ENCODE data around the gene KIF21B.
A peak's percentile ranks its signal among the peaks of the same experiment; 100 is the strongest.

The KIF21B gene

DNA sequence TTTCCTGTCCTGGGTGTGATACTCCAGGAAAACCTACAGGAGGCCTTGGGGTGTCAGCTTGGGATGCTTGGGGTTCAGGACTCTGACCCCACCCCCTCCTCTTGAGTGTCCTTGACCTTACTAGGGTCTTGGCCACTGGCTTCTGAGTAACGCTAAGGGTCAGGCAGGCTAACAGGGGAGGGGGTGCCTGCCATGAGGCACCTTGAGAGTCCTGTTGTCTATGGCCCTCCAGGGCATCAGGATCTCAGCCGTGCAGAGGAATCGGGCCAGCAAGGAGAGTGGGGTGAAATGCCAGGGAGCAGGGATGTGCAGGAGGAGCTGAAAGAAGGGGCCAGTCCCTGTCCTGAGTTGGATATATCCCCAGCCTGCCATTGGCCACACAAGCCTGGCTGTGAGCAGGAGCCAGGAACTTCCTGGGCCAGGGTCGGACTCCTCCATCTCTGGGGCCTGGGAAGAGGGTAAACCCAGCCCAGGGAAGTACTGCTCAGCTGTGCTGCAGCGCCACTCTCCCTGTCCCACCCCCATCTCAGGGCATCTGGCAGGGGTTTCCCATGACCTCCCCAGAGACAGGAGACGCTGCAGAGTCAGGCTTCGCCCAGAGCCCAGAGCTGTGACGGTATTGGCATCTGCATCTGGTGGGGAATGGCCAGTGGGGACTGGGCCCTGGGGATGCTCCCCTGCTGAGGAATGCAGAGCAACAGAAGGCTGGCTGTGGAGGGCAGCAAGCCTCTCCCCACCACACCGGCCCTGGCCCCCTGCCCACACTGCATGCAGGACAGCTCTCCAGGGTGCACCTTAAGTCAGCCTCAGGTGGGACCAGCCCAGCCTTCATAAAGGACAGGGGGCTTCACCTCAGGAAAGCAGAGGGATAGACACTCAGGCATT, 6.3 kb downstream of the KIF21B start:
- DNase-seq (ENCODE audit: low read depth), result peak; percentile 57
- H3K4me3 ChIP-seq (ENCODE audit: low read depth, low read length), result no peak overlapping the region
- TF ChIP-seq, protein P1, sequence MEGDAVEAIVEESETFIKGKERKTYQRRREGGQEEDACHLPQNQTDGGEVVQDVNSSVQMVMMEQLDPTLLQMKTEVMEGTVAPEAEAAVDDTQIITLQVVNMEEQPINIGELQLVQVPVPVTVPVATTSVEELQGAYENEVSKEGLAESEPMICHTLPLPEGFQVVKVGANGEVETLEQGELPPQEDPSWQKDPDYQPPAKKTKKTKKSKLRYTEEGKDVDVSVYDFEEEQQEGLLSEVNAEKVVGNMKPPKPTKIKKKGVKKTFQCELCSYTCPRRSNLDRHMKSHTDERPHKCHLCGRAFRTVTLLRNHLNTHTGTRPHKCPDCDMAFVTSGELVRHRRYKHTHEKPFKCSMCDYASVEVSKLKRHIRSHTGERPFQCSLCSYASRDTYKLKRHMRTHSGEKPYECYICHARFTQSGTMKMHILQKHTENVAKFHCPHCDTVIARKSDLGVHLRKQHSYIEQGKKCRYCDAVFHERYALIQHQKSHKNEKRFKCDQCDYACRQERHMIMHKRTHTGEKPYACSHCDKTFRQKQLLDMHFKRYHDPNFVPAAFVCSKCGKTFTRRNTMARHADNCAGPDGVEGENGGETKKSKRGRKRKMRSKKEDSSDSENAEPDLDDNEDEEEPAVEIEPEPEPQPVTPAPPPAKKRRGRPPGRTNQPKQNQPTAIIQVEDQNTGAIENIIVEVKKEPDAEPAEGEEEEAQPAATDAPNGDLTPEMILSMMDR (IDR thresholded peaks at IDR 0.05; ENCODE audit: insufficient read depth, low read depth, low read length, missing control alignments), result no peak

DNA sequence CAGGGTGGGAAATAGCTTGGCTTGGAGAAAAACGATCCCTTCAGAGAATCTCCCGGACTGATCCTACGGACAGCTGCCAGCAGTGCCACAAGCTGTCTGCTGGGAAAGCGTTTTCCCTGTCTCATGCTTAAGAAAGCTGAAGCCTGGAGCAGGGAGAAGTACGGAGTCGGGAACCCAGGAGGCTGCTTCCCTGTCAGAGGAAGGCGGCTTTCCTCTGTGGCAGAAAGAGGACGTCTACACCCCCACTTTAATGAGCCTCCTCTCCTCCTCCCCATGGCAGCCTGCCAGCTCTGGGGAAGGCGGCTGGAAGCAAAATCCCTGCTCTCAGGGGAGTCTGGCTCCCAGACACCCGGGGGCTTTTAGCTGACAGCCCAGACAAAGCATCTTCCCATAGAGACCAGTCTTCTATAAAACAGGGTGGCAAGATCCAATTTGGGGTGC, 7.3 kb downstream of the KIF21B start:
- no peak for DNase-seq (ENCODE audit: low read depth)

DNA sequence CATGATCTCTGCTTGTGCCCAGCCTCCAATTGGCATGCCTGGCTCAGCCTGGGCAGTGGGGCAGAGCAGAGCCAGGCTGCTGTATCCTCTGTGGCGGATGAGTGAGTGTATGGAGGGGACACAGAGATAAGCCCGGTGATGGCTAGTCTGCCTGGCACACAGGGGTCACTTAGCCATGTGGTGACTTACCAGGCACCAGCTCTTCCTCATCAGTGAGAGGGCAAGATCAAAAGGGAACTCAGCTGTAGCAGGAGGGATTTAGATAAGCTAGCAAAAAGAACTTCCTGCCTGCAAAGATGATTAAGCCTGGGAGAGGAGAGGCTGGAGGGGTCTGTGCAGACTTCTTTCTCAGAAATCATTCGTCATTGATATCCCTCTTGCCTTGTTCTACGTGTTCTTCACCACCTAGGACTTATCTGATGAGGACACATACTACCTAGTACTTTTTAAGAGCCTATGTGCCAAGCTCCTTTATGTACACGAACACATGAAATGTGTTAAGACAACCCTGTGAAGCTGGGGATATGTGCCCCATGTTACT, 7.9 kb downstream of the KIF21B start:
- no peak for DNase-seq (ENCODE audit: low read depth)
- TF ChIP-seq, protein P1 (IDR thresholded peaks at IDR 0.05; ENCODE audit: insufficient read depth, low read depth, low read length, missing control alignments), result no peak
- H3K4me3 ChIP-seq (ENCODE audit: low read depth, low read length), result no peak overlapping the region

More for the DNA sequence above, 7.3 kb downstream of the KIF21B start:
- TF ChIP-seq, protein P1 (IDR thresholded peaks at IDR 0.05; ENCODE audit: insufficient read depth, low read depth, low read length, missing control alignments), result no peak
- no peak overlapping the region for H3K4me3 ChIP-seq (ENCODE audit: low read depth, low read length)

DNA sequence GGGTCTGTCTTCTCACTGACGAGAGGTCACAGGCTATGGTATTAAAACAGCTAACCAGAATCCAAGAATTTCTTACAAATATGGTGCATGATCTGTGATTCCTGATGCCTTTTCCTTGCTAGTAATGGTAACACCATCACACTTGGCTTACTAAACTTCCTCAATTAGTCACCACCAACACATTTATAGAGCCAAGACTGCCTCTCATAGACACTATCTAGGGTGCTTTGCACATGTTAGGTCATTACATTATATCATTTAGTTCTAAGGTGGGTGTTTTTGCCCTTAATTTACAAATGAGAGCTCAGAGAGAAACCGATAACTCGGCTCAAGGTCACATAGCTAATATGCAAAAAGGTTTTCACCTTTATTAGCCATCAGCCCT, 8.7 kb downstream of the KIF21B start:
- no peak overlapping the region for H3K4me3 ChIP-seq (ENCODE audit: low read depth, low read length)
- no peak for DNase-seq (ENCODE audit: low read depth)
- TF ChIP-seq, protein P1 (IDR thresholded peaks at IDR 0.05; ENCODE audit: insufficient read depth, low read depth, low read length, missing control alignments), result no peak

DNA sequence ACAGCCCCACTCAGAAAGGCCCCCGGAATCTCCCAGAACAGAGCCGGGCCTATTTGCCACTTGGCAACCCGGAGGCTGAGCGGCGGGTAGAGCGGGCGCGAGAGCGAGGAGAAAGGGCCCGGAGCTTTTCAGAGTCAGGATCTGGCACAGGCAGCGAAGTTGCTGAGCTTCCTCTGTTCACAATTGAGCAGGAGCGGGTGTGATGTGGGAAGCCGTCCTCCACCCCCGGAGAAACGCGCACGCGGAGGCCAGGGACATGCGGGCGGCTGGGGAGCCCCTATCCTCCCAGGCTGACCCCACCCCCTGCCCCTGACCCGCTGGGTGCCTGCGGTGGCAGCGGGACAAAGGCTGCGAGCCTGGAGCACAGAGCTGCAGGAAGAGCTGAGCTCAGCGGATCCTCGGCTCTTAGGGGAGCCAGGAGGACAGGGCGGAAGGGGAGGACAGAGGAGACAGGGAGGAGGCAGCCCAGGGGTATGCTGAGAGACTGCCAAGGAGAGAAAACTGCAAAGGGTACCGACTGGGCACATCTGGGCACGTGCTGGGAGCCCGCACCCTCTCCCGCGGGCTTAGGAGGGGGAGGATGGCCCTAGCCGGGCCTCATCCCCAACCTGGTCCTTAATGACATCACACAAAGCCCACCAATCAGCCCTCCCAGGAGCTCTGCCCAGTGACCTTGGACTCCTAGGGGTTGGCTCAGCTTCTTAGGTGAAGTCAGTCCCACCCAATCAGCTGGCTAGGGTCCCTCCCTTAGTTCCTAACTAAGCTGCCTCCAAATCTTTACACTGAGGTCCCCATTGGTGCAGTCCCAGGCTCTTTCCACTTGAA, 9.3 kb downstream of the KIF21B start:
- no peak overlapping the region for H3K4me3 ChIP-seq (ENCODE audit: low read depth, low read length)

DNA sequence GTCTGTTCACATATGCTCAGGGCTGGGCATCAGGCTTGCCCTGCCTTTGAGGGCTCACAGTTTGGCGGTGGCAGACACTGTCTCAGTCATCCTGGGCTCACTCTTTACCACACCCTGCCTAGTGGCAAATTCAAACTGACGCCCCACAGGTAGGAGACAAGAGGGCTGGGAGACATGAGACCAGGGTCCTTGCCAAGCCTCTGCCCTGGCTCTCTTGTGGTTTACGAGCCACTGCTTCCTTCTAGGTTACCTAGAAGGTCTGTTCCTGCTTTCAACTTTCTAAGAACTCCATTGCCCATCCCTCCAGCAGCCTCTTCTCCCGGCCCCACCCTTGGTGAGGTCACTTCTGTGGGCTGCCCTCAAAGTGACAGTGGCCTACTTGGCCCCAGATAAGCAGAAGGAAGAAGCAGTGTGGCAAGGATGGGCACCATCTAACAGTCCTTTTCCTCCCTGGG, 10.5 kb downstream of the KIF21B start:
- DNase-seq (ENCODE audit: low read depth), result no peak

More for the DNA sequence above, 9.3 kb downstream of the KIF21B start:
- DNase-seq (ENCODE audit: low read depth), result no peak
- TF ChIP-seq, protein P1 (IDR thresholded peaks at IDR 0.05; ENCODE audit: insufficient read depth, low read depth, low read length, missing control alignments), result no peak

More for the DNA sequence above, 10.5 kb downstream of the KIF21B start:
- TF ChIP-seq, protein P1 (IDR thresholded peaks at IDR 0.05; ENCODE audit: insufficient read depth, low read depth, low read length, missing control alignments), result no peak
- no peak overlapping the region for H3K4me3 ChIP-seq (ENCODE audit: low read depth, low read length)

All from GM12865 (cell line).